ENCODE results near the gene MVB12B.

DNA sequence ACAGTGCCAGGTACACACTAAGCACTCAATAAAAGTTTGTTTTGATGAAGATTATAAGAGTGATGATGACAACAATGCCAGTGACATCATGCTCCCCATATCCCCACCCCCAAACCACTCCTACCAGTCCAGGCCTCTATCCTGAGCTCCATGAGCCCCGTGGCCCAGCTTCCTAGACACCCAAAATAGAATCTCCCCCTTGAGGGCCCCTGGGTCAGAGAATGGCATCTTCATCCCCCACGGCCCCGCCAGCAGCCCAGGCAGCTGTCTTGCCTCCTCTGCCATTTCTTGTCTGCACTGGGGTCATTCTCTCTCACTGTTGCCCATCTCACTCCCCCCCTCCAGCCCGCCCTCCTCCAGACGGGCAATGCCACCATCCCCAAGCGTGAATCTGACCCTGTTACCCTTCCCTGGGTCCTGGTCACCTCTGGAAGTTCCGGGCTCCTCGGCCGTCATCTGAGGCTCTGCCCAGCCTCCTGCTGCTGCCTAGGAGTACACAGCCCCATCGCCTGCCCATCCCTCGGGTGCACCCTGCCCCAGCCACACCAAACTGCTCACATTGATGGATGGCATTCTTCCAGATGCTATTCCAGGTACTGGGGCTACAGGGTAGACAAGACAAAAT lies 210.3 kb downstream of the MVB12B start:
- TF ChIP-seq USF2 (IDR thresholded peaks at IDR 0.05; ENCODE audit: low read depth, low read length) (no peak), POLR2A (IDR thresholded peaks at IDR 0.05; ENCODE audit: low read depth, low read length) (no peak), RFX5 (IDR thresholded peaks at IDR 0.05; ENCODE audit: low read depth, low read length) (no peak), ELK1 (IDR thresholded peaks at IDR 0.05; ENCODE audit: borderline replicate concordance, low read depth, low read length) (no peak), MAFK (IDR thresholded peaks at IDR 0.05; ENCODE audit: low read depth, low read length) (no peak), SMC3 (IDR thresholded peaks at IDR 0.05; ENCODE audit: low read depth, low read length) (no peak), CEBPB (IDR thresholded peaks at IDR 0.05; ENCODE audit: low read depth, low read length) (no peak)
- TF ChIP-seq, protein P1, sequence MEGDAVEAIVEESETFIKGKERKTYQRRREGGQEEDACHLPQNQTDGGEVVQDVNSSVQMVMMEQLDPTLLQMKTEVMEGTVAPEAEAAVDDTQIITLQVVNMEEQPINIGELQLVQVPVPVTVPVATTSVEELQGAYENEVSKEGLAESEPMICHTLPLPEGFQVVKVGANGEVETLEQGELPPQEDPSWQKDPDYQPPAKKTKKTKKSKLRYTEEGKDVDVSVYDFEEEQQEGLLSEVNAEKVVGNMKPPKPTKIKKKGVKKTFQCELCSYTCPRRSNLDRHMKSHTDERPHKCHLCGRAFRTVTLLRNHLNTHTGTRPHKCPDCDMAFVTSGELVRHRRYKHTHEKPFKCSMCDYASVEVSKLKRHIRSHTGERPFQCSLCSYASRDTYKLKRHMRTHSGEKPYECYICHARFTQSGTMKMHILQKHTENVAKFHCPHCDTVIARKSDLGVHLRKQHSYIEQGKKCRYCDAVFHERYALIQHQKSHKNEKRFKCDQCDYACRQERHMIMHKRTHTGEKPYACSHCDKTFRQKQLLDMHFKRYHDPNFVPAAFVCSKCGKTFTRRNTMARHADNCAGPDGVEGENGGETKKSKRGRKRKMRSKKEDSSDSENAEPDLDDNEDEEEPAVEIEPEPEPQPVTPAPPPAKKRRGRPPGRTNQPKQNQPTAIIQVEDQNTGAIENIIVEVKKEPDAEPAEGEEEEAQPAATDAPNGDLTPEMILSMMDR (conservative IDR thresholded peaks at IDR 0.05; ENCODE audit: low read depth, low read length) = no peak
